ENCODE results near the gene SGMS1. TPM values are rescaled to one million over a fixed set of nuclear protein-coding genes. Genes with fewer than 3 reads are reported as not detected.

Gene SGMS1
- total and polyA plus RNA-seq, 2 experiments from 2014 or later: 15.0 to 34.7 TPM

DNA sequence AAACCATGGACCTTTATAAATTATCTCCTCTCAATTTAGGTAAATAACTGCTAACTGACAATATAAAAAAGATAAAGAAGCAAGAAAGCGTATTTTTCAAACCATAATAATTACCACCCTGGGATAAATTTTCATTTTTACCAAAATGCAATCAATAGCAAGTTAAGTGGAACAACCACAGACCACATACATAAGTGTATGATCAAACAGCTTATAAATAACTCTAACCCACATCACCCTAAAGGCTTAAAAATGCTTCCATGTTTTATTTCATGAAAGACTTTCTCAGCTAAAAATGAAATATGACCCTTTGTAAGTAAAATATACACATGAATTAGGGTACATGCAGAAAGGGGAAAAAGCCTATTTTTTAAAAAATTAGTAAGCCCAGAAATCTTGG, 156.5 kb downstream of the SGMS1 start:
- no peaks in the 10 kb centered on the region for H3F3A ChIP-seq (replicated peaks; ENCODE audit: low read depth)
- no peak overlapping the region for H2AFZ ChIP-seq
- no peaks in the 10 kb centered on the region for H4K20me1 ChIP-seq (replicated peaks; ENCODE audit: insufficient read depth)
- no peak for TF ChIP-seq CREB1 (CRISPR knock-in tag; IDR thresholded peaks at IDR 0.05; ENCODE audit: low read depth)
- no peak for TF ChIP-seq STAT1 (IDR thresholded peaks at IDR 0.05; ENCODE audit: unreplicated experiment)
- no peak for TF ChIP-seq POLR2AphosphoS5 (IDR thresholded peaks at IDR 0.05; ENCODE audit: low read depth)
- no peak for TF ChIP-seq ZNF331 (CRISPR knock-in tag; IDR thresholded peaks at IDR 0.05; ENCODE audit: low read depth)
- TF ChIP-seq ZNF114 (CRISPR knock-in tag; IDR thresholded peaks at IDR 0.05): no peak
- no peak for TF ChIP-seq EZH2phosphoT487 (IDR thresholded peaks at IDR 0.05; ENCODE audit: unreplicated experiment)
- TF ChIP-seq, protein P1, sequence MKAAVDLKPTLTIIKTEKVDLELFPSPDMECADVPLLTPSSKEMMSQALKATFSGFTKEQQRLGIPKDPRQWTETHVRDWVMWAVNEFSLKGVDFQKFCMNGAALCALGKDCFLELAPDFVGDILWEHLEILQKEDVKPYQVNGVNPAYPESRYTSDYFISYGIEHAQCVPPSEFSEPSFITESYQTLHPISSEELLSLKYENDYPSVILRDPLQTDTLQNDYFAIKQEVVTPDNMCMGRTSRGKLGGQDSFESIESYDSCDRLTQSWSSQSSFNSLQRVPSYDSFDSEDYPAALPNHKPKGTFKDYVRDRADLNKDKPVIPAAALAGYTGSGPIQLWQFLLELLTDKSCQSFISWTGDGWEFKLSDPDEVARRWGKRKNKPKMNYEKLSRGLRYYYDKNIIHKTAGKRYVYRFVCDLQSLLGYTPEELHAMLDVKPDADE (IDR thresholded peaks at IDR 0.05): no peak
- TF ChIP-seq, protein P2, sequence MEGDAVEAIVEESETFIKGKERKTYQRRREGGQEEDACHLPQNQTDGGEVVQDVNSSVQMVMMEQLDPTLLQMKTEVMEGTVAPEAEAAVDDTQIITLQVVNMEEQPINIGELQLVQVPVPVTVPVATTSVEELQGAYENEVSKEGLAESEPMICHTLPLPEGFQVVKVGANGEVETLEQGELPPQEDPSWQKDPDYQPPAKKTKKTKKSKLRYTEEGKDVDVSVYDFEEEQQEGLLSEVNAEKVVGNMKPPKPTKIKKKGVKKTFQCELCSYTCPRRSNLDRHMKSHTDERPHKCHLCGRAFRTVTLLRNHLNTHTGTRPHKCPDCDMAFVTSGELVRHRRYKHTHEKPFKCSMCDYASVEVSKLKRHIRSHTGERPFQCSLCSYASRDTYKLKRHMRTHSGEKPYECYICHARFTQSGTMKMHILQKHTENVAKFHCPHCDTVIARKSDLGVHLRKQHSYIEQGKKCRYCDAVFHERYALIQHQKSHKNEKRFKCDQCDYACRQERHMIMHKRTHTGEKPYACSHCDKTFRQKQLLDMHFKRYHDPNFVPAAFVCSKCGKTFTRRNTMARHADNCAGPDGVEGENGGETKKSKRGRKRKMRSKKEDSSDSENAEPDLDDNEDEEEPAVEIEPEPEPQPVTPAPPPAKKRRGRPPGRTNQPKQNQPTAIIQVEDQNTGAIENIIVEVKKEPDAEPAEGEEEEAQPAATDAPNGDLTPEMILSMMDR (conservative IDR thresholded peaks at IDR 0.05; ENCODE audit: low read depth in 2 of 2): no peak
- TF ChIP-seq, protein P3, sequence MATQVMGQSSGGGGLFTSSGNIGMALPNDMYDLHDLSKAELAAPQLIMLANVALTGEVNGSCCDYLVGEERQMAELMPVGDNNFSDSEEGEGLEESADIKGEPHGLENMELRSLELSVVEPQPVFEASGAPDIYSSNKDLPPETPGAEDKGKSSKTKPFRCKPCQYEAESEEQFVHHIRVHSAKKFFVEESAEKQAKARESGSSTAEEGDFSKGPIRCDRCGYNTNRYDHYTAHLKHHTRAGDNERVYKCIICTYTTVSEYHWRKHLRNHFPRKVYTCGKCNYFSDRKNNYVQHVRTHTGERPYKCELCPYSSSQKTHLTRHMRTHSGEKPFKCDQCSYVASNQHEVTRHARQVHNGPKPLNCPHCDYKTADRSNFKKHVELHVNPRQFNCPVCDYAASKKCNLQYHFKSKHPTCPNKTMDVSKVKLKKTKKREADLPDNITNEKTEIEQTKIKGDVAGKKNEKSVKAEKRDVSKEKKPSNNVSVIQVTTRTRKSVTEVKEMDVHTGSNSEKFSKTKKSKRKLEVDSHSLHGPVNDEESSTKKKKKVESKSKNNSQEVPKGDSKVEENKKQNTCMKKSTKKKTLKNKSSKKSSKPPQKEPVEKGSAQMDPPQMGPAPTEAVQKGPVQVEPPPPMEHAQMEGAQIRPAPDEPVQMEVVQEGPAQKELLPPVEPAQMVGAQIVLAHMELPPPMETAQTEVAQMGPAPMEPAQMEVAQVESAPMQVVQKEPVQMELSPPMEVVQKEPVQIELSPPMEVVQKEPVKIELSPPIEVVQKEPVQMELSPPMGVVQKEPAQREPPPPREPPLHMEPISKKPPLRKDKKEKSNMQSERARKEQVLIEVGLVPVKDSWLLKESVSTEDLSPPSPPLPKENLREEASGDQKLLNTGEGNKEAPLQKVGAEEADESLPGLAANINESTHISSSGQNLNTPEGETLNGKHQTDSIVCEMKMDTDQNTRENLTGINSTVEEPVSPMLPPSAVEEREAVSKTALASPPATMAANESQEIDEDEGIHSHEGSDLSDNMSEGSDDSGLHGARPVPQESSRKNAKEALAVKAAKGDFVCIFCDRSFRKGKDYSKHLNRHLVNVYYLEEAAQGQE (IDR thresholded peaks at IDR 0.05; ENCODE audit: unreplicated experiment): no peak
- TF ChIP-seq, protein P4, sequence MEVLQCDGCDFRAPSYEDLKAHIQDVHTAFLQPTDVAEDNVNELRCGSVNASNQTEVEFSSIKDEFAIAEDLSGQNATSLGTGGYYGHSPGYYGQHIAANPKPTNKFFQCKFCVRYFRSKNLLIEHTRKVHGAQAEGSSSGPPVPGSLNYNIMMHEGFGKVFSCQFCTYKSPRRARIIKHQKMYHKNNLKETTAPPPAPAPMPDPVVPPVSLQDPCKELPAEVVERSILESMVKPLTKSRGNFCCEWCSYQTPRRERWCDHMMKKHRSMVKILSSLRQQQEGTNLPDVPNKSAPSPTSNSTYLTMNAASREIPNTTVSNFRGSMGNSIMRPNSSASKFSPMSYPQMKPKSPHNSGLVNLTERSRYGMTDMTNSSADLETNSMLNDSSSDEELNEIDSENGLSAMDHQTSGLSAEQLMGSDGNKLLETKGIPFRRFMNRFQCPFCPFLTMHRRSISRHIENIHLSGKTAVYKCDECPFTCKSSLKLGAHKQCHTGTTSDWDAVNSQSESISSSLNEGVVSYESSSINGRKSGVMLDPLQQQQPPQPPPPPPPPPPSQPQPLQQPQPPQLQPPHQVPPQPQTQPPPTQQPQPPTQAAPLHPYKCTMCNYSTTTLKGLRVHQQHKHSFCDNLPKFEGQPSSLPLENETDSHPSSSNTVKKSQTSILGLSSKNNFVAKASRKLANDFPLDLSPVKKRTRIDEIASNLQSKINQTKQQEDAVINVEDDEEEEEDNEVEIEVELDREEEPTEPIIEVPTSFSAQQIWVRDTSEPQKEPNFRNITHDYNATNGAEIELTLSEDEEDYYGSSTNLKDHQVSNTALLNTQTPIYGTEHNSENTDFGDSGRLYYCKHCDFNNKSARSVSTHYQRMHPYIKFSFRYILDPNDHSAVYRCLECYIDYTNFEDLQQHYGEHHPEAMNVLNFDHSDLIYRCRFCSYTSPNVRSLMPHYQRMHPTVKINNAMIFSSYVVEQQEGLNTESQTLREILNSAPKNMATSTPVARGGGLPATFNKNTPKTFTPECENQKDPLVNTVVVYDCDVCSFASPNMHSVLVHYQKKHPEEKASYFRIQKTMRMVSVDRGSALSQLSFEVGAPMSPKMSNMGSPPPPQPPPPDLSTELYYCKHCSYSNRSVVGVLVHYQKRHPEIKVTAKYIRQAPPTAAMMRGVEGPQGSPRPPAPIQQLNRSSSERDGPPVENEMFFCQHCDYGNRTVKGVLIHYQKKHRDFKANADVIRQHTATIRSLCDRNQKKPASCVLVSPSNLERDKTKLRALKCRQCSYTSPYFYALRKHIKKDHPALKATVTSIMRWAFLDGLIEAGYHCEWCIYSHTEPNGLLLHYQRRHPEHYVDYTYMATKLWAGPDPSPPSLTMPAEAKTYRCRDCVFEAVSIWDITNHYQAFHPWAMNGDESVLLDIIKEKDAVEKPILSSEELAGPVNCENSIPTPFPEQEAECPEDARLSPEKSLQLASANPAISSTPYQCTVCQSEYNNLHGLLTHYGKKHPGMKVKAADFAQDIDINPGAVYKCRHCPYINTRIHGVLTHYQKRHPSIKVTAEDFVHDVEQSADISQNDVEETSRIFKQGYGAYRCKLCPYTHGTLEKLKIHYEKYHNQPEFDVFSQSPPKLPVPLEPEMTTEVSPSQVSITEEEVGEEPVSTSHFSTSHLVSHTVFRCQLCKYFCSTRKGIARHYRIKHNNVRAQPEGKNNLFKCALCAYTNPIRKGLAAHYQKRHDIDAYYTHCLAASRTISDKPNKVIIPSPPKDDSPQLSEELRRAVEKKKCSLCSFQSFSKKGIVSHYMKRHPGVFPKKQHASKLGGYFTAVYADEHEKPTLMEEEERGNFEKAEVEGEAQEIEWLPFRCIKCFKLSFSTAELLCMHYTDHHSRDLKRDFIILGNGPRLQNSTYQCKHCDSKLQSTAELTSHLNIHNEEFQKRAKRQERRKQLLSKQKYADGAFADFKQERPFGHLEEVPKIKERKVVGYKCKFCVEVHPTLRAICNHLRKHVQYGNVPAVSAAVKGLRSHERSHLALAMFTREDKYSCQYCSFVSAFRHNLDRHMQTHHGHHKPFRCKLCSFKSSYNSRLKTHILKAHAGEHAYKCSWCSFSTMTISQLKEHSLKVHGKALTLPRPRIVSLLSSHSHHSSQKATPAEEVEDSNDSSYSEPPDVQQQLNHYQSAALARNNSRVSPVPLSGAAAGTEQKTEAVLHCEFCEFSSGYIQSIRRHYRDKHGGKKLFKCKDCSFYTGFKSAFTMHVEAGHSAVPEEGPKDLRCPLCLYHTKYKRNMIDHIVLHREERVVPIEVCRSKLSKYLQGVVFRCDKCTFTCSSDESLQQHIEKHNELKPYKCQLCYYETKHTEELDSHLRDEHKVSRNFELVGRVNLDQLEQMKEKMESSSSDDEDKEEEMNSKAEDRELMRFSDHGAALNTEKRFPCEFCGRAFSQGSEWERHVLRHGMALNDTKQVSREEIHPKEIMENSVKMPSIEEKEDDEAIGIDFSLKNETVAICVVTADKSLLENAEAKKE (CRISPR knock-in tag; IDR thresholded peaks at IDR 0.05): no peak
- no peak for TF ChIP-seq EZH2 (IDR thresholded peaks at IDR 0.05; ENCODE audit: low read depth, unreplicated experiment)
- TF ChIP-seq JUNB (IDR thresholded peaks at IDR 0.05; ENCODE audit: unreplicated experiment): no peak
- no peak for TF ChIP-seq NANOG (IDR thresholded peaks at IDR 0.05; ENCODE audit: borderline replicate concordance)
- no peaks in the 10 kb centered on the region for H3K9me2 ChIP-seq (ENCODE audit: insufficient read depth)
- H3K36me3 ChIP-seq (ENCODE audit: insufficient read depth): no peaks in the 10 kb centered on the region
- Mint-ChIP-seq H3K9me3 (no peaks in the 10 kb centered on the region), H3K36me3 (ENCODE audit: low read depth) (no peaks in the 10 kb centered on the region), H3K27ac (no peak overlapping the region), H3K4me1 (peaks cover 44% of the 10 kb centered on the region), H3K27me3 (ENCODE audit: insufficient read depth, low read depth, poor library complexity) (no peaks in the 10 kb centered on the region), H3K4me3 (no peak overlapping the region)
- ATAC-seq (no peak), DNase-seq (ENCODE audit: low spot score) (no peak)
- no peak overlapping the region for H3K27ac ChIP-seq (ENCODE audit: low read depth)
- H3K4me1 ChIP-seq (ENCODE audit: insufficient read depth): peaks cover 29% of the 10 kb centered on the region
- H3K79me2 ChIP-seq (replicated peaks; ENCODE audit: insufficient read depth): peaks cover 14% of the 10 kb centered on the region
- no peaks in the 10 kb centered on the region for H3K27me3 ChIP-seq (ENCODE audit: insufficient read depth)
- no peak overlapping the region for H3K4me2 ChIP-seq
- no peak overlapping the region for H3K4me3 ChIP-seq
